HG02973 (cell line): Measurements from ENCODE around the gene NPAS3.

ENCODE experiments used
- ATAC-seq: cut with Tn5 transposase; IDR thresholded peaks from one replicate; pipeline ENCODE4 v1.9.1; 2021; ENCODE audit warnings: moderate library complexity; ENCODE audit not compliant: unreplicated experiment

The NPAS3 gene

DNA sequence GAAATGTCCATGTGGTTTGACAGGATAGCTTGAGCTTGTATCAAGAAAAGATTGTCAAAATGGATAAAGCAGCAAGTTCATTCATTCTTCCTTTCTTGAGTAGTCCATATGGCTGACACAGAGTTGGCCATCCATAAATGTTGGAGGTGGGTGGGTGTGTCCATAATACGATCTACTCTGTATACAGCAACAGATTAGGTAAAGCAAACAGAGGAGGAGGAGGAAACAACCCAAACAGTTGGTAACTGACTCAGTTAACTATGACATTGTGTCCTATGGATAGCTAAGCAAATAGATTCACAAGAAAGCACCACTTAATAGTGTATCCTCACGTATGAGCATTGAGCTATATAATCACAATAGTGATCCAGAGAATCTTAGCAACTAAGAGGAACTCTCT lies 868.2 kb downstream of the NPAS3 start:
- ATAC-seq, result no peak

DNA sequence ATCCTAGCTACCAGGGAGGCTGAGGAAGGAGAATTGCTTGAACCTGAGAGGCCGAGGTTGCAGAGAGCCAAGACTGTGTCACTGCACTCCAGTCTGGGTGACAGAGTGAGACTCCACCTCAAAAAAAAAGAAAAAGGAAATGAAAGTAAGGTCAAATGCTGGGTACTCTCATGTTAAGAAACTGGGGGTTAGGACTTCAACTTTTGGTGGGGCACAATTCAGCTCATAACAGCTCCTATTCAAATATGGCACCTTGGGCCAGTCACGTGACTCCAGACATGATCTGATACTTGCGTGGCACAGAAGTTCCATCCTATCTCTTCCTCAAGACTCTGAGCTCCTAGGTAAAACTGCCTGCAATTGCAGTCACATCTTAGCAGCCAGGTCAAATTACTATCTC lies 869.5 kb downstream of the NPAS3 start:
- ATAC-seq, result no peak

DNA sequence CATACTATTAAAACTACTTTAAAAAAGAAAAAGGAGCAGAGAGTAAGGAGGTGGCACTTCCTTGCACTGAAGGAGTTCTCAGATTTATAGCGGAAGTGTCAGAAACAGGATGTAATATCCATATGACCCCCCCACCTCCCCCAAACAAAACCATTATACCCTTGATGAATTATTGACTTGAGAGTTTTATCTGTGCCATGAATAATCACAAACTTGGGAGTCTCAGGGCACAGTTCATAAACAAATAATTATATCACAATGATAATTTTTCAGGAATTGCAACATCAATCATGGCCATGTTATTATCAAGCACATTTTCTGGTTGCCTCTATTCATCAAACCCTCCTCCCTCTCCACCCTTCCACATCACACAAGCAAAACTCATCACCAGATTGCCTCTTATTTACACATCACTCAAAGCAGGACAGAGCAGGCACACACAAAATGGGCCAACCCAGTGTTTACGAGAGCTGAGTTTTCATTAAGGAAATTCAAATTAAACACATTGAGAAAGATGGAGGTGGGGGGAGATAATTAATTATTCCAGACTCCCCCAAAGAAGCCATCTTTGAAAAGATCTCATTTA lies 870.8 kb downstream of the NPAS3 start:
- ATAC-seq, result no peak

DNA sequence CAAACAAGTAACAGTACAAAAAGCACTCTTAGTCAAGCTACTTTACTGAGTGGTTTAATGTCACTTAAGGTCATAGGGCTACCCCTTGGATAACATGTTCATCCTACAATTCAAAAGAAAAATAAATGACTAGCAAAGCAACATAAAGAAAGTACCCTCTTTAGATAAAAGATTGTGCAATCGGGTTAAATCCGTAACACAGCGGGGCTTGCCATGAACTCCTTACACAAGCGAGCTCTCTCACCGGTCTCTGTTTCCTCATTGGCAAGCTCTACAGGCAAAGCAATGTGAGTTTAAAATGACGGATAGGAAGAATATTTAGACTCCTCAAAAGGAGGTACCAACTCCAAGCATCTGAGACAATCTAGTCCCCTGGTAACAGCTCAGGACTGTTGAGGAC lies 871.6 kb downstream of the NPAS3 start:
- no peak for ATAC-seq

DNA sequence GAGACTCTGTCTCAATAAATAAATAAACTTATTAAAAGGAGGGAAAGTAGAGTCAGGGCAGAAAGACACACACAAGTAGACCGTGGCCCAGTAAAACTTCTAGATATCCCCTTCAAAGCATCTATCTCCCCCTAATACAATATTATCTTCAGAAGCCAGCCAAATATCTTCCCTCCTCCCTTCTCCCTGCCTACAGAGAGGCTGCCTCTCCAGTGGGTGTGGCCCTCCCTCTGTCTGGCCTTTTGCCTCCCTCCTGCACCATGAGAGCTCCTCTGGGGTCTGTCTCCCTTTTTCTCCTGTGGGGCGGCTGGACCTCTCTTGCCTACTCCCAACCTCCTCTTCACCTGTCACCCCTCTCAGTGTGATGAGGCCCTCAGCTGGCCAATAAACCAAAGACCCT lies 873.0 kb downstream of the NPAS3 start:
- no peak for ATAC-seq

DNA sequence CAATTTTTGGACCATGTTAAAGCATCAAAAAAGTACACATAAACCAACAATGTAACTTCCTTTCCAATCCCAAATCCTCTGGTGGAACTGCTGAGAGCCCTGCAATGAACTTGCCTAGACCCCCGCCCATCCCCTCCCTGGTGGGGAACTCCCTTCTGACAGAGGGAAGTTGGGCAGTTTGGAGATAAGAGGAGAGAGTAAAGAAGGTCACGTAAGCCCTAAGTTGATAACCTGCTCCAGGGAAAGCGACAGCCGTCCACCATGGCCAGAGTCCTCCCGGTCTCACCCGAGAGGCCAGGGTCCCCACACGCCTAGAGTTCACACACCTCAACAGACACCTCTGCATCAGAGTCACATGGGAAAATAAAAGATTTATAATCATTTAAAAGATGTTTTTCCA lies 873.5 kb downstream of the NPAS3 start:
- ATAC-seq, result no peak

DNA sequence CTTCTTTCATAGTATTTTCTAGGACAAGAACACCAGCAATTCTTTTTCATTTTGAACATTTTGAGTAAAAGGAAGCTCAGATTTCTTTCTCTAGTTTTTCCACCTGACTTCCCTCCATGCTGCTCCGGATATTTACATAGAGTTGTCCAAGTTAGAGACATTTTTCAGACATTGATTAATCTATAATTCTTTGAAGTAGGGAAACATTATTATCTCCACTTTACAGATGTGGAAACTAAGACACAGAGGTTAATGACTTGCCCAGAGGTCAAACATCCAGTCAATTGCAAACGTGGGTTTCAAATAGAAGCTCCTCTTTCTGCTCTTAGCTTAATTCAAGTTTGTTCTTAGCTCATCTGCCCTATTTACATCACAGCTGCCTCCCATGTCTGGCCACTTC lies 873.9 kb downstream of the NPAS3 start:
- ATAC-seq, result no peak

DNA sequence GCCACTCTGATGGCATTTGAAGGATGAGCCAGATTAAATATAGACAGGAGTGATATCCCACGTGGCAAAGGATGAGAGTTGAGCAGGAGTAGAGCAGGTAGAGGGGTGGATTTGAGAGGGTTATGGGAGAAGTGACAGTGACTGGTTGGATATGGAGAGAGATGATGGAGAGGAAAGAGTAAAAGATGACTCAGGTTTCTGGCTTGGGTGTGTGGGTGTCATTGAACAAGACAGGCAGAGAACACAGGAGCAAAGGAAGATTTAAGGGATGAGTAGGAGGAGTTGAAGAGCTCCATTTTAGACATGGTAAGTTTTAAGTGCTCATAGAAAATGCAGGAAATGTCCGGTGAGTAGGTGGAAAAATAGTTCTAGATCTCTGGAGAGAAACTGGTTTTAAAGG lies 875.3 kb downstream of the NPAS3 start:
- ATAC-seq, result no peak

DNA sequence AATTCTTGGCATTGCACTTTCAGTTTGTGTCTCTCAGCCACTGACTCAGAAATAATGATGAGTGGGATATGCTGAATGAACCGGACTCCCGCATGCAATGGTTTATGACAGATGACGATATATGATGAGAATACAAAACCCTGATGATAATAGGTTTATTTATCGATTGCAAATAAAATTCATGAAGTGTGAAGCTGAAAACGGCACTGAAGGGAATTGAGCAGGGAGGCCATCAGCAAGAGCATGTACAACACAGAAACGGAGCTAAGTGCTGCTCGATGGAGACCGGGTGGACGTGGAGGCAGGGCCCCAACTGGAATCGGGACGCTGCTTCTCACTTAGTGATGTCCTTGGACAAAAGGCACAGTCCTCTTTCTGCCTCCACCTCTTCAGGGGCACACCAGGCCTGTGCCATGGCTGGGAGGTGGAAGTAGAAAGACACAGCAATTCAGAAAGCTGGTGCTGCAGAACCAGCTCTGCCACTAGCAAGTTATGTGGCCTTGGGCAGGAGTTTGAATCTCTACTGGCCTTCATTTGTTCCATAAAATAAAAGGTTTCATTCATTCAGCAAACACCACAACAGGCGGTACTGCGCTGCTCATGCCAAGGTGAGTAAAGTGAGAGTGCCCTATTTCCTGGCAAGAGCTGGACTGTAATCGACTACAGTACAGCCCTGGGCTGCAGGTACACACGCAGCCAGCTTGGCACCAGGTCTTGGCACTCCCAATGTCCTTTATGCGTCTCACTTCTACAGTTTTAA lies 895.2 kb downstream of the NPAS3 start:
- ATAC-seq, result no peak

DNA sequence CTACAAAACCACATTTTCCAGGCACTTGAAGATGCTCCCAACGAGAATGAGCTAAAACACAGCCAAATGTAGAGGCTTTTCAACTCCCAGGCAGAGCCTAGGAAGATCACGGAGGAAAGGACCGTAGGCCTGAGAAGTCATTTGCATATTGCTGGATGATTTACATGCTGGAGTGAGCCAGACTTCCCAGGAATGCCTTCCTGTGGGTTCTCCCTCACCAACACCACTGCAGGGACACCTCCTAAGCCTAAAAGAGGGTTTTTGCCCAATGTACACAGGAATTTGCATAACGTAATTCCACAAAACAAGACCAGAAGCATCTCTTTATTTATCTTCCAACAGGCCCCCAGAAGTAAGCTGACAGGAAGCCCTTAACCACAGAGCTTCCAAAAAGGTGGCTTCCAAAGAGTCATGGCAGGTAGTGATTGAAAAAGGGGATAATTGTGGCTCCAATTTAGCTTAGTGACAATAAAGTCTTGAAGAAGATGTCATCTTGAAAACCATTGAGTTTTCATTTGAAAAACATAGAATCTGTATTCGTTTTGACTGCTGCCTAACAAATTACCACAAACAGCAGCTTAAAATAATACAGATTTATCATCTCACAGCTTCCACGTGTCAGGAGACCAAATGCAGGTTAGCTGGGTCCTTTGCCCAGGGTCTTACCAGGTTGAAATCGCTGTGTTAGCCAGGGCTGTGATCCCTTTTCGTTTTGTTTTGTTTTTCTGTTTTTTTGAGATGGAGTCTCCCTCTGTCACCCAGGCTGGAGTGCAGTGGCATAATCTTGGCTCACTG lies 896.0 kb downstream of the NPAS3 start:
- ATAC-seq, result no peak

DNA sequence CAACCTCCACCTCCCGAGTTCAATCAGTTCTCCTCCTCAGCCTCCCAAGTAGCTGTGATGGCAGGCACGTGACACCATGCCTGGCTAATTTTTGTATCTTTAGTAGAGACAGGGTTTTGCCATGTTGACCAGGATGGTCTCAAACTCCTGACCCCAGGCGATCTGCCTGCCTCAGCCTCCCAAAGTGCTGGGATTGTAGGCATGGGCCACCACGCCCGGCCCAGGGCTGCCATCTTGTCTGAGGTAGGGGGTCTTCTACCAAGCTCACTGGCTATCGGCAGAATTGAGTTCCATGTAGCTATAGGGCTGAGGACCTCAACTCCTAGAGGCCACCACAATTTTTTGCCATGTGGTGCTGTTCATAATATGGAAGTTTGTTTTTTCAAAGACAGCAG lies 896.6 kb downstream of the NPAS3 start:
- ATAC-seq, result no peak

DNA sequence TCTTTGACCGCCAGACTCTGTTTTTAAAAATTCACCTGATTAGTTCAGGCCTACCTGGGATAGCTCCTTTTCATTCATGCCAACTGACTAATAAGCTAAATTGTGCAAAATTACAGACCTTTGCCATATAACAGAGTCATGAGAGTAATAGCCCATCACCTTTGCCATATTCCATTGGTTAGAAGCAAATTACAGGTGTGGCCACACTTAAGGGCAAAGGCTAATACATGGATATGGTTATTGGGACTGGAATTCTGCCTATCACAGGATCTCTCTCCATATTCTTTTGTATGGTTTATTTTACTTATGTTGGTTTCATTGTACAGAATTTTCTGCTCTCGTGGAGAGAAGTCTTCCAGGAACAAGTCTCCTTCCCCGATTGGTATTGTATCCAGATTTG lies 897.0 kb downstream of the NPAS3 start:
- ATAC-seq, result no peak

DNA sequence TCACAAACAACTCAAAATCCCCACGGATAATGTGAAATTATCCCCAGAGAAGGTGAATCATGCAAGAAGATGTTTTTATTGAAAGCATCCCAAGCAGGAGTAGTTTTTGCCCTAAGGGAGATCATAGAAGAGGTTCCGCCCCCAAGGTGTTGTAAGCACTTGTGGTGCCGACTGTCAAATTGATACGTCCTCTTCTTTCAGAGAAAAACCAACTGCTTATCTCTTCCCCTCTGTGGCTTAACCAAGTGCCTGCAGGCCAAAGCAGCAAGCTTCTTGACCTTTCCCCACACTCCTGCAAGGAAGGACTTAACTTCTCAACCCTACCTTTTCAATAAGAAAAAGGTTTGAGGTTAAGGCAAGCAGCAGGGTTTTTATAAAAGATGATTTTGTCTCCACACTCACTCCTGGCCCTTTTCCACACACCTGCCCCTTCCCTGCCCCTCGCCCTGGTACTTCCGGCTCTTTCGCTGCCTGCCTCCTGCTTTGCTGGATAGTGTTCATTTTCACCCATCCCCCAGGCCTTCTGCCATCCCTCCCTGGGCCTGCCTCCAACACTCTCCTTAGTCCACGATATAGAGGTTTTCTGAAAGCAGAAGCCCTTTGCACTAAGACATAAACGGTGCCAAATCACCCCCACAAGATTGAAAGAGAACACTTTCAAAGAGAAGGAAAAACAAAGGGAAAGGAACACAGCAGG lies 897.7 kb downstream of the NPAS3 start:
- no peak for ATAC-seq

DNA sequence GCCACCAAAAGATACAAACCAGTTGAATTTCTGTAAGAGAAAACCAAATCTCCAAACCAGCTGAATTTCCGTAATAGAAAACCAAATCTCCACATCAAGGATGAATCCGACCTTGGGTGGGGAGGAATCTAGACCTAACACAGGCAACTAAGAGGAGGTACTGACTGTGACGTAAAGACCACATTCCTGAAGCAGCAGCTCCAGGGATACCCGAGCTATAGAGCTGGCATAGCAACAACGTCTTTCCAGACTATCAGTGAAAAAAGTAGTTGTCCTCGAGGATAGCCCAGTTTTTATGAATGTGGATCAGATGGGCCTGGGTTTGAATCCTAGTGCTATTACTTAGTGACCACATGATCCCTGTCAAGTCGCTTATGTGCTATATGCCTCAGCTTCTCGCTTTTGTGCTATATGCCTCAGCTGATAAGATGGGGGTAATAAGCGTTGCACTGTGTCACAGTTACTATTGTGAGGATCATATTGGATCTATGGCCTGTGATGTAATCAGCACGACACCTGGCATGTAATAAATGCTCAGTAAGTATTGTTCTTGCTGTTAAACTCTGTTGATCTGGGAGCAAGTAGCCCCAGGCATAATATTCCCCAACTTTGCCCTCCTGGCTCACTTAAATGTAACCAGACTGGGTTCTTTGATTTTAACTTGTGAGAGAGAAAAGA lies 898.4 kb downstream of the NPAS3 start:
- no peak for ATAC-seq

DNA sequence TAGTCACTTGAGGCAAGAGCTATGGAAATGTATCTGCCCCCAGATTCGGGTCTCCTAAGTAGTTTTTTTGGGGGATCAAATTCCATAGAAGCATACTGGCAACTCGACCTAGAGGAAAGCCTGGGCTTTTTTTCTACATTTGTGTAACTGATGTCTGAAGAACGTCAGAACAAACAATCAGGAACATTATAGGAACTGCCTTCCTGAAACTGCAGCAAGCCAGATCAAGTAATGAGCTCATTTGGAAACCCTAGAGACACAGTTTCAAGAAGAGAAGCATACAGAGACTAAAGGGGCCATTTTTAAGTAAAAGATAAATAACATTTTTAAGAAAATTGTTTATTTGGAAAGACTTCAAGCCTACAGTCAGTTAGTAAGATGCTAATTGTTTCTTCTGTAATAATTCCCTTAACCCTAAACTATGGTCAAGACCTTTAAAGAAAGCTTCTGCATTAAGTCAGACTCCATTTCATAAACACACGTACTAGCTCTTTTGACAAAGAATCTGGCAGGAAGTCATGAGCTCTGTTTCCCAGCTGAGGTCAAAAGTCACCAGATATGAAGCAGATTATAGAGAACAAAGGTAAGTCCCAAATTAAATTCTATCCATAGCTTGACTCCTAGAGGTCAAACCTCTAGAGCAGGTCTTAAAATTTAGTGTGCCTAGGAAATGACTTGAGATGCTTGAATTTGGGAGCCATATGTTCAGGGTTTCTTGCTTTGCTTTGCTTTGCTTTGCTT lies 899.4 kb downstream of the NPAS3 start:
- no peak for ATAC-seq

DNA sequence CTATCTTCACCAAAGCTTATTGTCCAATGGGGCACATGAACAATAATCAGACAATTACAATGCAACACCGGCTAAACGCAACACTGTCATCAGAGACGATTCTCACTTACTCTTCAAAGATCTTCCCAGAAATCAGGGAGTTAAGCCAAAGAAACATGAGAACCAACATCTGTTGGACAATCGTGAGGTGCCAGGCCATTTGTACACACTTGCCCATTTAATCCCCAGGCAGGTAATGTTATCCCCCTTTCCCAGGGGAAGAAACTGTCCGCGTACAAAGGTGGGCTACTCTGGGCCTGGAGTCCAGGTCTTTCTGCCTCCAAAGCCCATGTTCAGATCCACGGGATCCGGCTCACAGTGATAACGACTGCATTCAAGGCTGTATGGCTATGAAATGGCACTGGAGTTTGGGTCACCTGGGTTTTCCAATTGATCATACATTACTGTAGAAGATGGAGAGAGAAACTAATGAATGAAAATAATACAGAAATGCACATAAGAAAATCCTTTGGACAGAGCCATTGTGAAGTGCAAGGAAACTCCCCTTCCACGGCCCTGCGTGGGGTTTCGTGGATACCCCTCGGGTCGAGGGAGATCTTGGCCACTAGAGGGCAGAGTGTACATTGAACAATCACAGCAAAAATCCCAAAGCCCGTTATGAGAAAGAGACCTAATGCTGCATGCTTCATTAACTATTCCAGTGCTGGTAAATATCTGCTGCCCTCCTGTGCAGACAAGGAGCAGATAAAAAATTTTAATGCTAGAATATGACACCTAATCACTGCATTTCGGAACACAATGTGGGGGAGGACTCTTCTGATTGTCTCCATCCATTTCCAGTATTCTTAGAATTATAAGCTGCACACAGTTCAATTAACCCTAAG lies 900.8 kb downstream of the NPAS3 start:
- no peak for ATAC-seq

DNA sequence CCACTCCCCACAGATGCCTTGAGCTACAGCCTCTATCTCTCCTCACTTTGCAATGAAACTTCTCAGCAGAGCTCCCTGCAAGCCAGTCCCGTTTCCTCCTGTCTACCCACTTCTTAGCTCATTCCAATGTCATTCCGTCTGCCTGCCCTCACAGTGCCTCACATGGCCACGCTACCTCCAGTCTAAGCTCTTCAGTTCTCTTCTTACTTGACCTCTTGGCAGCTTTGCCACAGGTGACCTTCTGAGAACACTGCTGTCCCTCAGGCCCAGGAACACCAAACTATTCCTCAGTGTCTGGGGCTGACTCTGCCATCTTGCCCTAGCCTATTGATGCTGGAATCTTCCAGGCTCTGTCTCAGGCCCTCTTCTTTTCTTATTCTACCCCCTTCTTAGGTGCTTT lies 902.1 kb downstream of the NPAS3 start:
- ATAC-seq, result no peak

DNA sequence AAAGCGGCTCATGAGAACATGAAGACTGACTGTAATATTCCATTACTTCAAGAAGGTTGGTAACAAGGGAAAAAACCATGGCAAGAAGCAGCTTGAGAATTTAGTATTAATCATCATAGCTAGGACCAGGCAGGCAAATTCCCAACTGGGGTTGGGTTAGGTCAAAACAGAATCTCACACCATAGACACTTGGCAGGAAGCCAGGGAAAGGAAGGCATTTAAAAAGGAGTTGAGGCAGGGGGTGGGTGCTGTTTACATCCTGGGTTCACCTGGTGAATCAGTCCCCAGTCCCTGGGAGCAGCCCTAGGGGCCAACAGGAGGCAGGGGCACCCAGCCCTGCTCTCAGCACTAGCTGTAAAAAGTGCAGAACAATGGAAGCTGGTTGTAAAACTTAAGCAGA lies 903.6 kb downstream of the NPAS3 start:
- no peak for ATAC-seq

DNA sequence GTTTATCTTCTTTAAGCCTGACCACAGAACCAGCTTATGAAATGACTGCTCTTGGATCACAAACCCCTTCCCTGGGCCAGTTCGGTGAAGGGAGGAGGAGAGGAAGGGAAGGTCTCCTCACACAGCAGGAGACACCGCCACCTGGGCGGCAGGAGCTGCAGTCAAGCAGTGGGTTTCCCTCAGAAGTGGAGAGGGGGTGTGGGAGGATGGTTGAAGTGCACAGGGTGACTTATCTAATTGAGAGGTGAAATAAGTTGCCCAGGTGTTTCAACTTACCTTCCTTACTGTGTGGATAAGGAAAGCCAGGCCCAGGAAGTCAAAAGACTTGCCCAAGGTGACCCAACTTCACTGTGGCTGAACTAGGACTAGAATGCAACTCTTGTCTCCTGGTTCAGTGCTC lies 905.4 kb downstream of the NPAS3 start:
- no peak for ATAC-seq
